Ecto neural progenitor cell (in vitro differentiated cells): ENCODE measurements around the gene SH3PXD2B.
"Not testable (repeated sequence)": the region's sequence is repeated elsewhere in the genome, so short reads cannot be mapped to it uniquely, and the experiment has no call there.

Experiments used
- DNase-seq: peaks from one replicate; pipeline ENCODE4 v3.0.0-alpha.2; 2018; ENCODE audit warnings: low spot score

SH3PXD2B gene

GRCh38 chr5:172336676-172337285 lies 117.5 kb downstream of the SH3PXD2B start:
- no peak for DNase-seq

GRCh38 chr5:172336264-172336663 lies 118.1 kb downstream of the SH3PXD2B start:
- DNase-seq, result no peak

- no peak for DNase-seq
Measured at GRCh38 chr5:172335721-172336120, 118.6 kb downstream of the SH3PXD2B start.

GRCh38 chr5:172334641-172335040 lies 119.7 kb downstream of the SH3PXD2B start:
- no peak for DNase-seq

GRCh38 chr5:172334196-172334595 lies 120.1 kb downstream of the SH3PXD2B start:
- no peak for DNase-seq

- not testable (repeated sequence) for DNase-seq
Measured at GRCh38 chr5:172326901-172327300, 127.4 kb downstream of the SH3PXD2B start.

GRCh38 chr5:172325452-172325851 lies 128.9 kb downstream of the SH3PXD2B start:
- DNase-seq, result no peak

- no peak for DNase-seq
Measured at GRCh38 chr5:172322028-172322965, 132.0 kb downstream of the SH3PXD2B start.

- DNase-seq, result no peak
Measured at GRCh38 chr5:172321593-172321992, 132.7 kb downstream of the SH3PXD2B start.

- no peak for DNase-seq
Measured at GRCh38 chr5:172319708-172320441, 134.4 kb downstream of the SH3PXD2B start.

- no peak for DNase-seq
Measured at GRCh38 chr5:172315587-172316493, 138.5 kb downstream of the SH3PXD2B start.

- no peak for DNase-seq
Measured at GRCh38 chr5:172313915-172314314, 140.4 kb downstream of the SH3PXD2B start.

- no peak for DNase-seq
Measured at GRCh38 chr5:172312286-172312685, 142.0 kb downstream of the SH3PXD2B start.

GRCh38 chr5:172311605-172312004 lies 142.7 kb downstream of the SH3PXD2B start:
- no peak for DNase-seq

GRCh38 chr5:172311026-172311425 lies 143.3 kb downstream of the SH3PXD2B start:
- DNase-seq, result no peak

- no peak for DNase-seq
Measured at GRCh38 chr5:172305380-172305779, 148.9 kb downstream of the SH3PXD2B start.

GRCh38 chr5:172303572-172304335 lies 150.6 kb downstream of the SH3PXD2B start:
- DNase-seq, result no peak

- no peak for DNase-seq
Measured at GRCh38 chr5:172303162-172303561, 151.2 kb downstream of the SH3PXD2B start.

GRCh38 chr5:172302047-172302710 lies 152.1 kb downstream of the SH3PXD2B start:
- DNase-seq, result no peak

GRCh38 chr5:172299916-172300439 lies 154.3 kb downstream of the SH3PXD2B start:
- DNase-seq, result no peak
